ENCODE data around the gene NOTUM.

DNA sequence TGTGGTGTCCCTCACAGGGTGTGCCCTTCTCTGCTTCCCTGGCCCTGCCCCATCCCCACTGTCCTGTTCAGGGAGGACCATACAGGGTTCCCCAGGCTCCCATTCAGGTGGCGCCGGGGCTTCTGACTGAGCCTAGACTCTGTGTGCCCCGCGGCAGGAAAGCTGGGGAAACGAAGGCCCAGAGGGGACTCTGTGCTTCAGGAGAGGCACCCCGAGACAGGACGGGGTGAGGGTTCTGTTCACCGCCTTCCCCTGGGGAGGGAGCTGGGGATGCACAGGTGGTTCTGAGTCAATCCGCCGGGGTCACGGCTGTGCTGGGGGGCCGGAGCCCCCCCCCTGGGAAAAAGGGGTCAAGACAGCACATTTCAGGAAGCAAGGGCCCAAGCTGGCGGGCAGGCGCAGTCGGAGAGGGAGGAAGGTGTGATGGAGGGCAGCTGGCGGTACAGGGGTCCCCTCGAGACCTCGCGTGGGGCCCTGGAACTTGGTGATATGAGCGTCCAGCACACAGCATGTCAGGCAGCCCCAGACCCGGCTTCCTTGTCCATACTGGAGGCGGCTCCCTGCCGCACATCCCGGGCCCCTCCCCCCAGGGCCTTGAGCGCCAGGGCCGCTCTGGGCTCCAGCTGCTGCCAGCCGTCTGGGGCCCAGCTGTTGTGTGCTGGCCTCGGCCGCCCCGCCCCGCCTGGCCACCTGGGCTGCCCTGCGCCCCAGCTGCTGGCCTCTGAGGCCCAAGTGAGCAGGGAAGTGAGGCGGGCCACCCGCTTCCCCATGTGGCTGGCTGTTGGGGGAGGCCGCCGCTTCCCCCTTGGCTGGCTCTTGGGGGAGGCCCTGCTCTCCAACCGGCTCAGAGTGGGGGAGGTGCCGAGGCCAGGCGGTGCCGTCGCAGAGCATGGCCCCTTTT is 5.6 kb upstream of the NOTUM start:
- TF ChIP-seq, protein P1, sequence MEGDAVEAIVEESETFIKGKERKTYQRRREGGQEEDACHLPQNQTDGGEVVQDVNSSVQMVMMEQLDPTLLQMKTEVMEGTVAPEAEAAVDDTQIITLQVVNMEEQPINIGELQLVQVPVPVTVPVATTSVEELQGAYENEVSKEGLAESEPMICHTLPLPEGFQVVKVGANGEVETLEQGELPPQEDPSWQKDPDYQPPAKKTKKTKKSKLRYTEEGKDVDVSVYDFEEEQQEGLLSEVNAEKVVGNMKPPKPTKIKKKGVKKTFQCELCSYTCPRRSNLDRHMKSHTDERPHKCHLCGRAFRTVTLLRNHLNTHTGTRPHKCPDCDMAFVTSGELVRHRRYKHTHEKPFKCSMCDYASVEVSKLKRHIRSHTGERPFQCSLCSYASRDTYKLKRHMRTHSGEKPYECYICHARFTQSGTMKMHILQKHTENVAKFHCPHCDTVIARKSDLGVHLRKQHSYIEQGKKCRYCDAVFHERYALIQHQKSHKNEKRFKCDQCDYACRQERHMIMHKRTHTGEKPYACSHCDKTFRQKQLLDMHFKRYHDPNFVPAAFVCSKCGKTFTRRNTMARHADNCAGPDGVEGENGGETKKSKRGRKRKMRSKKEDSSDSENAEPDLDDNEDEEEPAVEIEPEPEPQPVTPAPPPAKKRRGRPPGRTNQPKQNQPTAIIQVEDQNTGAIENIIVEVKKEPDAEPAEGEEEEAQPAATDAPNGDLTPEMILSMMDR (IDR thresholded peaks at IDR 0.05), result no peak
- TF ChIP-seq POLR2A (IDR thresholded peaks at IDR 0.05), result no peak
